H9 (cell line): ENCODE data around the gene USP46. TPM values are rescaled to one million over a fixed set of nuclear protein-coding genes. Genes with fewer than 3 reads are reported as not detected.

Source experiments
- DNase-seq: peaks from one replicate; pipeline ENCODE4 v3.0.0-alpha.2; 2017
- H2AFZ ChIP-seq: one replicate; pipeline ENCODE4 v1.6.1; 2013; ENCODE audit warnings: mild to moderate bottlenecking, low read length, control low read depth, moderate library complexity
- H2AK5ac ChIP-seq: 2 replicates; pipeline ENCODE4 v1.6.1; 2013; ENCODE audit warnings: low read length, control low read depth, mixed read lengths; ENCODE audit not compliant: insufficient read length
- H2BK120ac ChIP-seq: one replicate; pipeline ENCODE4 v1.6.1; 2013; ENCODE audit warnings: low read depth, mild to moderate bottlenecking, low read length, control low read depth, inconsistent platforms; ENCODE audit not compliant: poor library complexity, severe bottlenecking
- H2BK12ac ChIP-seq: 2 replicates; pipeline ENCODE4 v1.6.1; 2013; ENCODE audit warnings: low read length, control low read depth, mixed read lengths, low read depth; ENCODE audit not compliant: insufficient read length
- H2BK15ac ChIP-seq: 2 replicates; pipeline ENCODE4 v1.6.1; 2013; ENCODE audit warnings: low read depth, low read length, control low read depth
- H2BK20ac ChIP-seq: one replicate; pipeline ENCODE4 v1.6.1; 2013; ENCODE audit warnings: low read depth, mild to moderate bottlenecking, low read length, control low read depth, inconsistent platforms; ENCODE audit not compliant: poor library complexity, severe bottlenecking
- H2BK5ac ChIP-seq: 2 replicates; pipeline ENCODE4 v1.6.1; 2013; ENCODE audit warnings: low read length, control low read depth, mixed read lengths; ENCODE audit not compliant: insufficient read length
- H3K14ac ChIP-seq: 2 replicates; pipeline ENCODE4 v1.6.1; 2013; ENCODE audit warnings: low read length, control low read depth; ENCODE audit not compliant: insufficient read depth
- H3K18ac ChIP-seq: 2 replicates; pipeline ENCODE4 v1.6.1; 2013; ENCODE audit warnings: low read depth, mild to moderate bottlenecking, mixed read lengths, low read length, control low read depth; ENCODE audit not compliant: insufficient read length
- H3K23ac ChIP-seq: 2 replicates; pipeline ENCODE4 v1.6.1; 2013; ENCODE audit warnings: low read length, control low read depth, mixed read lengths, low read depth; ENCODE audit not compliant: insufficient read length
- H3K23me2 ChIP-seq: 2 replicates; pipeline ENCODE4 v1.6.1; 2013; ENCODE audit warnings: low read depth, mild to moderate bottlenecking, mixed read lengths, low read length, control low read depth; ENCODE audit not compliant: insufficient read length, poor library complexity, severe bottlenecking
- H3K27ac ChIP-seq: 2 replicates; pipeline ENCODE4 v1.5.1; 2013; ENCODE audit warnings: low read length, control low read depth, mixed read lengths, low read depth; ENCODE audit not compliant: insufficient read length
- H3K27me3 ChIP-seq: 2 replicates; pipeline ENCODE4 v1.6.1; 2013; ENCODE audit warnings: low read length, control low read depth, inconsistent platforms; ENCODE audit not compliant: insufficient read depth
- H3K4ac ChIP-seq: 2 replicates; pipeline ENCODE4 v1.6.1; 2013; ENCODE audit warnings: low read depth, mild to moderate bottlenecking, control low read depth, inconsistent platforms, low read length, moderate library complexity
- H3K4me1 ChIP-seq: 2 replicates; pipeline ENCODE4 v1.6.1; 2013; ENCODE audit warnings: low read length, control low read depth, inconsistent platforms; ENCODE audit not compliant: insufficient read depth
- H3K4me2 ChIP-seq: 2 replicates; pipeline ENCODE4 v1.6.1; 2013; ENCODE audit warnings: low read length, control low read depth, mixed read lengths; ENCODE audit not compliant: insufficient read length, insufficient read depth
- H3K56ac ChIP-seq: 2 replicates; pipeline ENCODE4 v1.6.1; 2013; ENCODE audit warnings: low read depth, mild to moderate bottlenecking, mixed read lengths, low read length, control low read depth; ENCODE audit not compliant: insufficient read length
- H3K79me1 ChIP-seq: 2 replicates; pipeline ENCODE4 v1.6.1; 2013; ENCODE audit warnings: low read depth, mild to moderate bottlenecking, moderate library complexity, low read length, control low read depth, inconsistent platforms; ENCODE audit not compliant: insufficient read depth, poor library complexity, severe bottlenecking
- H3K79me2 ChIP-seq: 2 replicates; pipeline ENCODE4 v1.6.1; 2013; ENCODE audit warnings: low read length, control low read depth, inconsistent platforms; ENCODE audit not compliant: insufficient read depth
- H3K9ac ChIP-seq: 2 replicates; pipeline ENCODE4 v1.6.1; 2013; ENCODE audit warnings: low read length, control low read depth, mixed read lengths; ENCODE audit not compliant: insufficient read length; ENCODE audit errors: extremely low read depth
- H3K9me3 ChIP-seq: one replicate; pipeline ENCODE4 v1.6.1; 2013; ENCODE audit warnings: low read depth, low read length, inconsistent platforms; ENCODE audit not compliant: control insufficient read depth
- H3T11ph ChIP-seq: one replicate; pipeline ENCODE4 v1.6.1; 2013; ENCODE audit warnings: mild to moderate bottlenecking, low read length, control low read depth, inconsistent platforms
- H4K20me1 ChIP-seq: one replicate; pipeline ENCODE4 v1.6.1; 2013; ENCODE audit not compliant: control insufficient read depth, insufficient read length, insufficient read depth
- H4K5ac ChIP-seq: 2 replicates; pipeline ENCODE4 v1.6.1; 2013; ENCODE audit warnings: low read depth, mild to moderate bottlenecking, mixed read lengths, low read length, control low read depth; ENCODE audit not compliant: insufficient read length
- H4K8ac ChIP-seq: replicated peaks from 2 replicates; pipeline ENCODE4 v1.6.1; 2013; ENCODE audit warnings: low read length, control low read depth, mixed read lengths, low read depth; ENCODE audit not compliant: insufficient read length
- H4K91ac ChIP-seq: 2 replicates; pipeline ENCODE4 v1.6.1; 2013; ENCODE audit warnings: low read depth, mild to moderate bottlenecking, moderate library complexity, mixed read lengths, low read length, control low read depth; ENCODE audit not compliant: insufficient read length
- H3K27ac Mint-ChIP-seq, 3 experiments: 2 replicates in 2 of 3; 3 replicates in 1 of 3; pipeline ENCODE4 v1.8.0; 2020 to 2021; ENCODE audit warnings: mixed read lengths in 3 of 3, mild to moderate bottlenecking in 1 of 3, moderate library complexity in 1 of 3
- H3K27me3 Mint-ChIP-seq: 2 replicates; pipeline ENCODE4 v1.8.0; 2021; ENCODE audit warnings: low read depth, mild to moderate bottlenecking, moderate library complexity, mixed read lengths
- H3K36me3 Mint-ChIP-seq, 3 experiments: 2 replicates in 2 of 3; 3 replicates in 1 of 3; pipeline ENCODE4 v1.8.0; 2020 to 2021; ENCODE audit warnings: low read depth in 3 of 3, mixed read lengths in 3 of 3; ENCODE audit not compliant: insufficient read depth in 1 of 3
- H3K4me1 Mint-ChIP-seq, 2 experiments: 2 replicates each; pipeline ENCODE4 v1.8.0; 2020; ENCODE audit warnings: mixed read lengths in 2 of 2
- H3K4me3 Mint-ChIP-seq, 2 experiments: 2 replicates in 1 of 2; 3 replicates in 1 of 2; pipeline ENCODE4 v1.8.0; 2020 to 2021; ENCODE audit warnings: mild to moderate bottlenecking in 2 of 2, mixed read lengths in 2 of 2, moderate library complexity in 1 of 2
- H3K9me3 Mint-ChIP-seq, 2 experiments: 2 replicates in 1 of 2; 3 replicates in 1 of 2; pipeline ENCODE4 v1.8.0; 2020; ENCODE audit warnings: mild to moderate bottlenecking in 2 of 2, mixed read lengths in 2 of 2, moderate library complexity in 1 of 2
- WGBS: extraction: QIAGEN DNeasy Blood & Tissue Kit; methylation state at CpG from one replicate; pipeline ENCODE4 v1.1.7; 2013; ENCODE audit warnings: missing lambda C conversion rate, low lambda C conversion rate, mixed read lengths; ENCODE audit not compliant: insufficient read length; ENCODE audit errors: extremely low coverage; 5-methylcytosine and 5-hydroxymethylcytosine counted together
- total RNA-seq: library from RNA; stranded (reverse); gene quantifications from 2 replicates; pipeline ENCODE4 v1.2.1, GENCODE V29; 2021
- TF ChIP-seq, protein P1 (sequence below): fragments of 200-600 bp; sonication (generic); conservative IDR thresholded peaks from 3 replicates; pipeline ENCODE4 v1.8.0; 2021; ENCODE audit warnings: antibody characterized with exemption, mild to moderate bottlenecking

The USP46 gene
- total RNA-seq, 1 experiment from 2014 or later, result 59.8 TPM

DNA sequence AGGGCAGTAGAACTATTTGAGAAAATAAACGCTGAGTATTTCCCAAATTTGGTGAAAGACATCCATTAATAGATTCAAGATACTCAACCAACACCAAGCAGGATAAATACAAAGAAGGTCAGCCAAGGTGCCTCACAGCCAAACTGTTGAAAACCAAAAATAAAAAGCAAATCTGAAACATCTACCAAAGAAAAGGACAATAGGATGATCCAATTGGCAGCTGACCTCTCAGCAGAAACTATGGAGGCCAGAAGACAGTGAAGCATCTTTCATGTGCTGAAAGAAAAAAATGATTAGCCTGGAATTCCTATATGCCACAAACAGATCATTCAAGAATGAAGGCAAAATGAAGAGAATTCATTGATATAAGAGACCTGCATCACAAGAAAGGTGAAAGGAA is 44.9 kb downstream of the USP46 start:
- H3K27me3 Mint-ChIP-seq, result no peaks in the 10 kb centered on the region
- no peak overlapping the region for H2AFZ ChIP-seq
- no peak overlapping the region for H2BK20ac ChIP-seq
- no peak overlapping the region for H3K4me3 Mint-ChIP-seq
- H3K79me1 ChIP-seq, result peaks cover 6% of the 10 kb centered on the region
- no peaks in the 10 kb centered on the region for H3K4me1 ChIP-seq
- H2BK15ac ChIP-seq, result no peak overlapping the region
- H4K5ac ChIP-seq, result no peak overlapping the region
- H3K9ac ChIP-seq, result no peak overlapping the region
- H3K36me3 Mint-ChIP-seq, result peaks cover 39 to 42% (median 40%) of the 10 kb centered on the region in 3 experiments
- H3K9me3 ChIP-seq, result no peaks in the 10 kb centered on the region
- peaks cover 10 to 11% of the 10 kb centered on the region in 2 experiments for H3K4me1 Mint-ChIP-seq
- TF ChIP-seq, protein P1, sequence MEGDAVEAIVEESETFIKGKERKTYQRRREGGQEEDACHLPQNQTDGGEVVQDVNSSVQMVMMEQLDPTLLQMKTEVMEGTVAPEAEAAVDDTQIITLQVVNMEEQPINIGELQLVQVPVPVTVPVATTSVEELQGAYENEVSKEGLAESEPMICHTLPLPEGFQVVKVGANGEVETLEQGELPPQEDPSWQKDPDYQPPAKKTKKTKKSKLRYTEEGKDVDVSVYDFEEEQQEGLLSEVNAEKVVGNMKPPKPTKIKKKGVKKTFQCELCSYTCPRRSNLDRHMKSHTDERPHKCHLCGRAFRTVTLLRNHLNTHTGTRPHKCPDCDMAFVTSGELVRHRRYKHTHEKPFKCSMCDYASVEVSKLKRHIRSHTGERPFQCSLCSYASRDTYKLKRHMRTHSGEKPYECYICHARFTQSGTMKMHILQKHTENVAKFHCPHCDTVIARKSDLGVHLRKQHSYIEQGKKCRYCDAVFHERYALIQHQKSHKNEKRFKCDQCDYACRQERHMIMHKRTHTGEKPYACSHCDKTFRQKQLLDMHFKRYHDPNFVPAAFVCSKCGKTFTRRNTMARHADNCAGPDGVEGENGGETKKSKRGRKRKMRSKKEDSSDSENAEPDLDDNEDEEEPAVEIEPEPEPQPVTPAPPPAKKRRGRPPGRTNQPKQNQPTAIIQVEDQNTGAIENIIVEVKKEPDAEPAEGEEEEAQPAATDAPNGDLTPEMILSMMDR, result no peak
- no peak overlapping the region for H4K91ac ChIP-seq
- no peak overlapping the region for H2BK120ac ChIP-seq
- H3K4ac ChIP-seq, result no peak overlapping the region
- H3K4me2 ChIP-seq, result no peak overlapping the region
- peaks cover 0 to 3% of the 10 kb centered on the region in 2 experiments; a peak in 2 of 5 replicates for H3K9me3 Mint-ChIP-seq
- no peak overlapping the region for H3K18ac ChIP-seq
- H3K56ac ChIP-seq, result no peak overlapping the region
- WGBS, result no CpG with 5 or more reads among the region's 1 CpG
- H3K27ac Mint-ChIP-seq, result no peak overlapping the region
- H2BK5ac ChIP-seq, result no peak overlapping the region
- H3T11ph ChIP-seq, result no peak overlapping the region
- no peaks in the 10 kb centered on the region; the same call in 1 of the 2 replicates for H3K27me3 ChIP-seq
- H2AK5ac ChIP-seq, result no peak overlapping the region
- no peak overlapping the region for H3K27ac ChIP-seq
- DNase-seq, result no peak
- no peak overlapping the region for H3K14ac ChIP-seq
- H3K23ac ChIP-seq, result no peak overlapping the region
- no peaks in the 10 kb centered on the region for H4K20me1 ChIP-seq
- peaks cover 2% of the 10 kb centered on the region; the same call in 1 of the 2 replicates for H3K79me2 ChIP-seq
- H3K23me2 ChIP-seq, result no peaks in the 10 kb centered on the region
- no peak overlapping the region for H4K8ac ChIP-seq
- H2BK12ac ChIP-seq, result no peak overlapping the region
